ENCODE measurements around the gene PPP4R1. TPM values are rescaled to one million over a fixed set of nuclear protein-coding genes. Genes with fewer than 3 reads are reported as not detected.

Gene PPP4R1
- total RNA-seq, 1 experiment from 2014 or later, result 106 TPM

- peaks cover 10 to 14% of the 10 kb centered on the region in 2 experiments; a peak in 4 of 5 replicates for H3K9me3 Mint-ChIP-seq
- Histone ChIP-seq H2BK15ac (ENCODE audit: low read depth, low read length) (no peak overlapping the region), H4K5ac (ENCODE audit: insufficient read length, low read depth, low read length) (no peak overlapping the region), H4K20me1 (ENCODE audit: control insufficient read depth, insufficient read depth, insufficient read length) (no peaks in the 10 kb centered on the region), H2BK5ac (ENCODE audit: insufficient read length, low read length) (no peak overlapping the region), H2BK120ac (ENCODE audit: low read depth, low read length, poor library complexity, severe bottlenecking) (no peak overlapping the region), H3K27ac (ENCODE audit: insufficient read length, low read depth, low read length) (no peak overlapping the region), H3K23me2 (ENCODE audit: insufficient read length, low read depth, low read length, poor library complexity, severe bottlenecking) (no peaks in the 10 kb centered on the region), H3K23ac (ENCODE audit: insufficient read length, low read depth, low read length) (no peak overlapping the region), H4K8ac (replicated peaks; ENCODE audit: insufficient read length, low read depth, low read length) (no peak overlapping the region), H3K14ac (ENCODE audit: insufficient read depth, low read length) (no peak overlapping the region), H3K27me3 (ENCODE audit: insufficient read depth, low read length) (no peaks in the 10 kb centered on the region), H4K91ac (ENCODE audit: insufficient read length, low read depth, low read length) (no peak overlapping the region), H3T11ph (ENCODE audit: low read length) (no peak overlapping the region), H2AFZ (ENCODE audit: low read length) (no peak overlapping the region), H3K4me2 (ENCODE audit: insufficient read depth, insufficient read length, low read length) (no peak overlapping the region), H2BK12ac (ENCODE audit: insufficient read length, low read depth, low read length) (no peak overlapping the region), H3K9me3 (ENCODE audit: control insufficient read depth, low read depth, low read length) (no peaks in the 10 kb centered on the region), H3K9ac (ENCODE audit: extremely low read depth, insufficient read length, low read length) (no peak overlapping the region), H3K18ac (ENCODE audit: insufficient read length, low read depth, low read length) (no peak overlapping the region), H3K56ac (ENCODE audit: insufficient read length, low read depth, low read length) (no peak overlapping the region), H3K4ac (ENCODE audit: low read depth, low read length) (no peak overlapping the region), H2BK20ac (ENCODE audit: low read depth, low read length, poor library complexity, severe bottlenecking) (no peak overlapping the region), H3K79me2 (ENCODE audit: insufficient read depth, low read length) (peaks cover 14% of the 10 kb centered on the region), H3K79me1 (ENCODE audit: insufficient read depth, low read depth, low read length, poor library complexity, severe bottlenecking) (peaks cover 2% of the 10 kb centered on the region), H2AK5ac (ENCODE audit: insufficient read length, low read length) (no peak overlapping the region), H3K4me1 (ENCODE audit: insufficient read depth, low read length) (peaks cover 3% of the 10 kb centered on the region; the same call in 1 of the 2 replicates)
- no CpG with 5 or more reads among the region's 3 CpGs for WGBS (ENCODE audit: extremely low coverage, insufficient read length, low lambda C conversion rate)
- no peak for DNase-seq
- peaks cover 28 to 37% (median 30%) of the 10 kb centered on the region in 3 experiments for H3K36me3 Mint-ChIP-seq (ENCODE audit: insufficient read depth in 1 of 3, low read depth in 3 of 3)
- H3K4me3 Mint-ChIP-seq, result no peak overlapping the region
- H3K27me3 Mint-ChIP-seq (ENCODE audit: low read depth), result no peaks in the 10 kb centered on the region
- H3K4me1 Mint-ChIP-seq, result peaks cover 11 to 21% of the 10 kb centered on the region in 2 experiments
- no peak for TF ChIP-seq CTCF (conservative IDR thresholded peaks at IDR 0.05)
- H3K27ac Mint-ChIP-seq, result no peak overlapping the region
Observed at GRCh38 chr18:9606039-9606438, 8.3 kb downstream of the PPP4R1 start.

Data from H9 (cell line).